Breast epithelium (tissue), 4 donors: ENCODE measurements around the gene TOMM70. TPM values are rescaled to one million over a fixed set of nuclear protein-coding genes. Genes with fewer than 3 reads are reported as not detected.
"Not testable (repeated sequence)": the region's sequence is repeated elsewhere in the genome, so short reads cannot be mapped to it uniquely, and the experiment has no call there.

ENCODE experiments used
- DNase-seq, 2 donors: peaks; one replicate each; pipeline ENCODE4 v3.0.0-alpha.2; 2019; ENCODE audit warnings: low spot score in 2 of 2
- H3K27ac ChIP-seq, 2 donors: fragments of 200-600 bp; sonication (generic) in 1 of 2; one replicate each; pipeline ENCODE4 v1.5.1; 2016 to 2019; ENCODE audit warnings: mild to moderate bottlenecking in 1 of 2
- H3K27me3 ChIP-seq, 2 donors: fragments of 200-600 bp; sonication (generic) in 1 of 2; one replicate each; pipeline versions ENCODE4 v1.5.1 to v1.6.0; 2017 to 2019; ENCODE audit warnings: control low read depth in 1 of 2, mild to moderate bottlenecking in 1 of 2
- H3K36me3 ChIP-seq: fragments of 200-600 bp; one replicate; pipeline ENCODE4 v1.5.1; 2019
- H3K4me1 ChIP-seq, 2 donors: fragments of 200-600 bp; sonication (generic); one replicate each; pipeline ENCODE4 v1.5.1; 2016 to 2019; ENCODE audit warnings: control low read depth in 1 of 2
- H3K4me3 ChIP-seq, 3 donors: fragments of 200-600 bp; sonication (generic); 1 replicate in 2 of 3; 2 replicates in 1 of 3; pipeline ENCODE4 v1.5.1; 2016 to 2019; ENCODE audit warnings: mild to moderate bottlenecking in 3 of 3, moderate library complexity in 2 of 3
- H3K9me3 ChIP-seq, 2 donors: fragments of 200-600 bp; sonication (generic) in 1 of 2; one replicate each; pipeline ENCODE4 v1.5.1; 2016 to 2019; ENCODE audit warnings: control low read depth in 1 of 2
- CTCF ChIP-seq, 3 donors: fragments of 450-650 bp; IDR thresholded peaks; one replicate each; pipeline ENCODE4 v1.5.1; 2016 to 2017; ENCODE audit warnings: antibody characterized with exemption in 3 of 3, mild to moderate bottlenecking in 3 of 3, moderate library complexity in 3 of 3
- POLR2A ChIP-seq: fragments of 450-650 bp; IDR thresholded peaks from one replicate; pipeline ENCODE4 v1.6.1; 2016; ENCODE audit warnings: antibody characterized with exemption, mild to moderate bottlenecking, moderate library complexity
- POLR2AphosphoS5 ChIP-seq, 3 donors: sonication (generic); formaldehyde crosslinking; IDR thresholded peaks; one replicate each; pipeline ENCODE4 v1.6.1; 2017; ENCODE audit warnings: antibody characterized with exemption in 3 of 3
- intact Hi-C: fragments of 100-400 bp; cut with DNase I; formaldehyde crosslinking; loops from one replicate; pipeline ENCODE4 v1.15.1; 2023; ENCODE audit warnings: low total_unique reads
- total RNA-seq, 3 donors: library from RNA; depleted of rRNA; stranded (reverse); fragments of >200 nt; gene quantifications; one replicate each; pipeline ENCODE4 v1.1.0, GENCODE V29; 2016

TOMM70 gene
- total RNA-seq, 3 donors from 2014 or later: 47.9 to 59.7 (median 50.5) TPM

DNA sequence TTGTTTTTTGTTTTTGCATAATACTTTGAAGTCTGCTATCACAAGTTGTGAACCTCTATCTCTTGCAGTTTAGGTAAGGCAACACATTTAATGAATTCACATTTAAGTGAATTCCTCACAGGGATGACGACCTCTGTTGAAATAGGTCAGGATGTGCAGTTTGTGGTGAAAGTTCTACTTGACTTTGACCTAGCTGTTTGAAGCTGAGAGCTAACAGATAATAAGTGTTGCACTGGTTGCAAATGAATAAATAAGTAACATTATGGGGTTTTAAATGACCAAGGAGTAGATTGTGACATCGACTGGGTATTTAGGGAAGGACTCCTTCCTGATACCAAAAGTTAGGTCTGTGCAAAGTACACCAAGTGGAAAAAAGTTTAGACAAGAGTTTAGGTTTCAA, 42.5 kb downstream of the TOMM70 start:
- Histone ChIP-seq H3K4me1 (no peaks in the 10 kb centered on the region), H3K4me3 (no peak overlapping the region), H3K9me3 (peaks cover 0 to 3% of the 10 kb centered on the region in 2 donors), H3K27ac (no peak overlapping the region), H3K36me3 (no peaks in the 10 kb centered on the region), H3K27me3 (no peaks in the 10 kb centered on the region)
- TF ChIP-seq CTCF (IDR thresholded peaks at IDR 0.05) (no peak), POLR2AphosphoS5 (IDR thresholded peaks at IDR 0.05) (no peak), POLR2A (no peak)
- intact Hi-C loops: no loop called here
- no peak for DNase-seq

DNA sequence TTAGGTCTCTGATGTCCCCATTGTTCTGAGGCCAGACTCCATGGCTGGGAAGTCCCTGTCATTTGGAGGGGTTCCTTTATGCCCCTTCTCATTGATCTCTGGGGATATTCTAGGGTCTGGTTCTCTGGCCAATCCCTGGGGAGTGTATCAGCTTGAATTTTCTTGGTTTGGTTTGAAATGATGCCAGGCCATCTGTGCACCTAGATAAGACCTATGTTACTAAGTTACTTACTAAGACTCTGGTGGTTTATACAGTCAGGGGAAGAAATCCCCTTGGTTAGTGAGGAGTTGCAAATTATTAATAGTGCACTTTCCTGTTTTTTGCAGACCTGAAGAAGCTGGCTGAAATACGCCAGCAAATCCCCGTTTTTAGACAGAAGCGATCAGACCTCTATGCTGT, 46.0 kb downstream of the TOMM70 start:
- TF ChIP-seq POLR2AphosphoS5 (IDR thresholded peaks at IDR 0.05) (no peak), POLR2A (no peak), CTCF (IDR thresholded peaks at IDR 0.05) (no peak)
- Histone ChIP-seq H3K4me3 (no peak overlapping the region), H3K9me3 (no peaks in the 10 kb centered on the region), H3K4me1 (no peaks in the 10 kb centered on the region), H3K27ac (no peak overlapping the region), H3K36me3 (peaks cover 3% of the 10 kb centered on the region), H3K27me3 (no peaks in the 10 kb centered on the region)
- DNase-seq: no peak
- intact Hi-C loops: no loop called here

DNA sequence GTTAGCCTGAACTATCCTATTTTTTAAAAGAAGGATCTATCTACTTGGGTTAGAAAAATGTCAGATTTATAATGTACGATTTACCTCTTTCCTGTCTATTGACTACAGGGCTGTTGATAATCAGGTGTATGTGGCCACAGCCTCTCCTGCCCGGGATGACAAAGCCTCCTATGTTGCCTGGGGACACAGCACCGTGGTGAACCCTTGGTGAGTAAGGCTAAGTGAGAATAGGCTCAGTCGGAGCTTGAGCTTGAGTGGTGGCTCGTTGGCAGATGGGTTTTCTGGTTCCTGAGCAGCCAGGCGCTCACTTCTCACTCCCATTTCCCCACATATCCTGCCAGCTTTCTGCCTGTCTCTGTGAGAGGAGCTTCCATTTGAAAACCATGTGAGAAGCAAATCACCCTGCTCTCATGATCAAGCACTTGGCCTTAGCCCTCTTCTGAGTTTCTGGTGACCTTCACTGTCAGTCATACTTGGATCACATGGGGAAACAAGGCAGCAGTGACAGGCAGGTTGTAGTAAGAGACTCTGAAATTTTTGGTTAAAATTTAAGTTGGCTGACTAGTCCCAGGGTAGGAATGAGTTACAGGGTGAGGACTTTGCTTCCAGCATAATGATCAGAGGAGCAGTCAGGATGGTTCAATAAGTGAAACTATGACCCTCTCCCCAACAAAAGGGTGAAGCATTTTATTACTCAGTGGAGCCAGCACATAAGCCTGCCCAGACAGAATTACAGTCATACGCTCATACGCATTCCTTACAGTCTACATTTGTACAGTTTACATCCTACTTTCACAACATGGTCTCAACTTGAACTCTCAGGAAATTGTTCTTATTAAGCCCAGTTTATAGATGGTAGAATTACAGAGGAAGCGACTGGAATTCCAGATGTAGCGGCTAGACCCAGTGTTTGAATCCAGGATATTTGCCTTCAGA, 48.3 kb downstream of the TOMM70 start:
- H3K36me3 ChIP-seq: peaks cover 9% of the 10 kb centered on the region
- intact Hi-C loops: no loop called here
- TF ChIP-seq POLR2A (no peak), POLR2AphosphoS5 (IDR thresholded peaks at IDR 0.05) (no peak), CTCF (IDR thresholded peaks at IDR 0.05) (no peak)

GRCh38 chr3:100351770-100352169, 49.1 kb downstream of the TOMM70 start:
- DNase-seq, H3K27ac ChIP-seq, H3K4me1 ChIP-seq, H3K4me3 ChIP-seq, H3K27me3 ChIP-seq, intact Hi-C loops, H3K9me3 ChIP-seq, H3K36me3 ChIP-seq: not testable (repeated sequence)

More for the DNA sequence above, 48.3 kb downstream of the TOMM70 start:
- no peaks in the 10 kb centered on the region for H3K27me3 ChIP-seq
- H3K9me3 ChIP-seq: no peaks in the 10 kb centered on the region
- no peaks in the 10 kb centered on the region for H3K4me1 ChIP-seq
- no peak overlapping the region for H3K27ac ChIP-seq
- no peak overlapping the region for H3K4me3 ChIP-seq
- DNase-seq: no peak

- Histone ChIP-seq H3K27me3 (no peaks in the 10 kb centered on the region), H3K27ac (no peak overlapping the region), H3K4me3 (no peak overlapping the region), H3K4me1 (no peaks in the 10 kb centered on the region), H3K9me3 (no peaks in the 10 kb centered on the region), H3K36me3 (peaks cover 9% of the 10 kb centered on the region)
- DNase-seq: no peak
- intact Hi-C loops: no loop called here
- TF ChIP-seq POLR2A (no peak), CTCF (IDR thresholded peaks at IDR 0.05) (no peak), POLR2AphosphoS5 (IDR thresholded peaks at IDR 0.05) (no peak)
Measured at GRCh38 chr3:100348727-100349126, 52.2 kb downstream of the TOMM70 start.
